DMS53 (cell line): ENCODE measurements around the gene TXNRD1.

Experiments
- DNase-seq: peaks from one replicate; lab custom pipeline; 2025; lab: John Stamatoyannopoulos, UW

The TXNRD1 gene

DNA sequence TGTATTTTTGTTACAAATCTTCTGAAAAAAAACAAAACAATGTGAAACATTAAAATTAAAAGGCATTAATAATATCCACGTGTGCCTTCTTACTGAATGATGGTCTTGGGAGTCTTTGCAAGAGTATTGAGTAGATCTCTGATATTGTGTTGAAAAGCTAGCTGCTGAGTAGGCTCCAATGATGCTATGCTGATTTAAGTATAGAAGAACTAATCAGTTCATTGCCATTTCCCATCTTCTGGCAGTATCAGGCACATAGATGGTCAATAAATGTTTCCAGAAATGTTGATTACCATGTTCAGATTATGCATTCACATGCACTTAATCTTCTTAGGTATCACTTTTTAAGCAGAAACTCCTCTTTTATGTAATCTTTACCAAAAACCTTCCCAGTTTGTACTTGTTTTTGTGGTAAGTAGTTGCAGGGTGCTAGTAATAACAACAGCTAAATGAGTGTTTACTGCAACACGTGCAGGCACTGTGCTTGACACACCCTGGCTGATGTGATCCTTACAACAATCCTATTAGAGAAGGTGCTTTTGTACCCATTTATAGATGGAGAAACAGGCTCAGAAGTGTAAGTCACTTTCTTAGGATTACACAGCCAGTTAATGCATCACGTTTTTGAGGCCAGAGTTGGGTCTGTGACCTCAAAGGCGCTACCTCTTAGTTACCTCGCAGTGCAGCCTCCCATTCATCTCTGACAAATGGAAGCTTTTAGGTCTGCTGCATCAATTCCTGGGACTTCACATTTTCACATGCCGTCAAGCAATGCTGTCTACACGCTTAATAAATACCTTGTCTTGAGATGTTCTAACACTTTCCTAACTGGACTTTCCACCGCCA is 134.9 kb downstream of the TXNRD1 start:
- DNase-seq = no peak

DNA sequence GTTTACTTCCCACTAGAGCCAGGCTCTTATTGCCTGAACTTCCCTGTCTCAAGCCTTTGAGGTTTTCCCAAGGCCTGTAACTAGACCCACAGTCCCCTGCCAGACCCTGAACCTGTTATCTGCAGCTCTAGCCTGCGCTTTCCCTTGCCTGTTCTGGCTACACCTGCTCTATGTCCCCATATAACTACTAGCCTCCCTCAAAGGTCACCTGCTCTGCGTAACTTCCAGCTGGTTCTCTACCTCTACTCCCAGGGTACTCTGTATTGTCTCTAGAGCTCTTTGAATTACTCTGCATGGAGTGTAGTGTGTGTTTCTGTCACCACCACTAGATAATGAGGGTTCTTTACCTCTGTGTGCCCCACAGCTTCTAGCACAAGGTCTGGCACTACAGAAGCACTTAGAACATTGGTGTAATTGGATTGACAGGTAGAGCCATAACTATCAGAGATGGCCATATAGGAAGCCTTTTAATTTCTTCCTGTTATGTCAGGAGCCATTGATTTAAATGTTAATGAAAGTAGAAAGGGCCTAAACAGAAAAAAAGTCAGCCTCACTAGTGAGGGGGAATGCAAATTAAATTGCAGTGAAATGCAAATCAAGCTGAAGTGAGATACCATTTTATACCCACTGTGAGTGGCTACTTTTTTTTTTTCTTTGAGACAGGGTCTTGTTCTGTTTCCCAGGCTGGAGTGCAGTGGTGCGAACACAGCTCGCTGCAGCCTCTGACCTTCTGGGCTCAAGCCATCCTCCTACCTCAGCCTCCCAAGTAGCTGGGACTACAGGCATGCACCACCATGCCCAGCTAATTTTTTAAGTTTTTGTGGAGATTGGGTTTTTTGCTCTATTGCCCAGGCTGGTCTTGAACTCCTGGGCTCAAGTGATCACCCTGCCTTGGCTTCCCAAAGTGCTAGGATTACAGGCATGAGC is 135.7 kb downstream of the TXNRD1 start:
- DNase-seq = no peak

DNA sequence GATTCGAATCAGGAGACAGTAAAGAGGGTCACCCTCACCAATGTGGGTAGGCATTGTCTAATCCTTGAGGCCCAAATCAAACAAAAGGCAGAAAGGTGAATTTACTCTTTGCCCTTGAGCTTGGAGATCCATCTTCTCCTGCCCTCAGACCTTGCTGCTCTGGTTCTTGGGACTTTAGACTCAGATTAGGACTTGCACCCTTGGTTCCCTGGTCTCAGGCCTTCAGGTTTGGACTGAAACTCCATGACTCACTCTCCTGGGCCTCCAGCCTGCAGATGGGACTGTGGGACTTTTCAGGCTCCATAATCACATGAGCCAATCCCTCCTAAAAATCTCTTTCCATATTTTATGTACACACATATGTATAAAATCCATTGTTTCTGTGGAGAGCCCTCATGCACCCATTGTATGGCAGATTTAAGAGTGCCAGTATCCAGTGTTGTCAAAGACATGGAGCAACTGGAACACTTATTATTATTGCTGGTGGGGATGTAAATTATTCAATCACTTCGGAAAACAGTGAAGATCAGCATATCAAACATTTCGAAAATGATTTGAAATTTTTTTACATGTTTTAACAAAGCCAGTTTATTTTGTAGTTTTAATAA is 136.6 kb downstream of the TXNRD1 start:
- no peak for DNase-seq

DNA sequence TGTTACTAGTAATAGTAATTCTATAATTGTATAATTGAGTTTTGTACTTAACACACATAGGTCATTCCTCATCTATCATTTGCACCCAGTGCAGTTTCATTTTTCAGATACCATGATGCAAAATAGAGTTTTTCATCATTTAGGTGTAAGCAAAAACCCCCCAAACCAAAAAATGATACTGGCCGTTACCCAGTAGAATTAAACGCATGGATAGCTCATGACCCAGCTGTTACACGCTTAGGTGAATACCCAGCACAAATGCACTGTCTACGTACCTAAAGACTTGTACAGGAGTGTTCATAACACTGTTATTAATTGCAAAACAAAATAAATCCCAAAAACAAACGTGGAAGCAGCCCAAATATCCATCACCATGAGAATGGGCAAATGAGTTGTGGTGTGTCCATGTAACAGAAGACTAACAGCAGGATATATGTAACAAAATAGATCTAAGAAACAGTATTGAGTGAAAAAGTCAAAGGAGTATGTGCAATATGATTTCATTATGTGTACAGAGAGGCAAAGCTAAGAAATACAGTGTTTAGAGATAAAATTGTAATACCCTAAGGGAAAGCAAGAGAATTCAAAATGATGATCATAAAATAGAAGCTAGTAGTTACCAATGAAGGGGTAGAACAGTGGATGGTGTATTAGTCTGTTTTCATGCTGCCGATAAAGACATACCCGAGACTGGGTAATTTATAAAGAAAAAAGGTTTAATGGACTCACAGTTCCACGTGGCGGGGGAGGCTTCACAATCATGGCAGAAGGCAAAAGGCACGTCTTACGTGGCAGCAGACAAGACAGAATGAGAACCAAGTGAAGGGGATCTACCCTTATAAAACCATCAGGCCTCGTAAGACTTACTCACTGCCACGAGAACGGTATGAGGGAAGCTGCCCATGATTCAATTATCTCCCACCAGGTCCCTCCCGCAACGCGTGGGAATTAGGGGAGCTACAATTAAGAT is 137.7 kb downstream of the TXNRD1 start:
- no peak for DNase-seq

DNA sequence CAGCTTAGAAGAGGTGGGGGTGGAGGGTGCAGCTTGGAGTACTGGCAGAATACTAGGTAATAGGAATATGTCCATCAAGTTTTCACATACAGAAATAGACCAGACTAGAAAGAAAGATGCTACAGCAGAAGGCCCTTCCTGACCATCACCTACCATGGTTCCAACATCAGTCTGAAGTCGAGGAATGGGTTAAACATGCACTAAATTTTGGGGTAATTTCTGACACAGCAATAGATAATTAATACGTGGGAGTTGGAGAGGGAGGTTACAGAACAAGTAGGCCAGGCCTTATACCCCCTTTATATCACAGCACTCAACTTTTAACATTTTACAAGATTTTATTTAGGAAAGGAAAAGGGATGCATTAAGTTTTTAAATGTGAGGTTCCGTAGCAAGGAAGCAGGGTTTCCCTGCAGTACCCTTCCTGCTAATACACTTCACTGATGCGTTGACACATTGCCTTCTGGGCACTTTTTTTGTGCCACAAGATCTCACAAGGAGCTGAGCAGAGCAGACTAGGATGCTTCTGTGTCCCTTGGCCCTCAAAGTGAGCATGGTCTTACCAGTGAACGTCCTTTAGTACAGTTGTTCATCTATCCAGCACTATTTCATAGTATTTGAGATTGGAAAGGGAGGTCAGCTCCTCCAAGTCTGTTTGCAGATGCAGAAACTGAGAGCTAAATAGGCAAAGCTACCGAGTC is 138.7 kb downstream of the TXNRD1 start:
- DNase-seq = no peak

DNA sequence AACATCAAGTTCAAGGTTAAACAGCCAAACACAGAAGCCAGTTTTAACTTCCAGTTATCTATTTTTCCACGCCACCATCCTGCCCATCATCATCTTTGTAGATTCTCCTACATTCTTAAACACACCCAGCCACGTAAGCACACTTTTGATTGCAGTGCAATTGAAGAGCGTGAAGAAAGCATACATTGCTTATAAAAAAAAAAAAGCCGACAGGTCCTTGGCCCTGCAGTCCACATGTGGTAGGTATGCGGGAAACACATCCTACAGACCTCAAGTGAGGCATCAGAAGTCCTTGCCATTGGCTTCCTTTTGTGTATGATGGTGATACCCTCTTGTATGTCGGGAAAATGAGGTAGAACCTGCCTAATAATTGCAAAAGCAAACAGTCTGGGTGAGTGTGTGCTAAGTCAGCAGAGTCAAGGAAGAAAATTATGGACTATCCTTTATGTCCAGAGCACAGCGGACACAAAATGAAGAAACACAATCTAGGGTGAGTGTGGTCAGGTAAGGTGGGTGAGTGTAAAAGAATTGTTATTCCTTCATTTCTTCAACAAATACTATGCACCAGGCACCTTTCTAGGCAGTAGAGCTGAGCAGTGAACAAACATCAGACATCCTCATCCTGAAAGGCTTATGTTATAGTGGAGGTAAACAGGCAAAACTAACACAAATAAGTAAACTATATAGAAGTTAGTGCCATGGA is 139.4 kb downstream of the TXNRD1 start:
- DNase-seq = no peak

DNA sequence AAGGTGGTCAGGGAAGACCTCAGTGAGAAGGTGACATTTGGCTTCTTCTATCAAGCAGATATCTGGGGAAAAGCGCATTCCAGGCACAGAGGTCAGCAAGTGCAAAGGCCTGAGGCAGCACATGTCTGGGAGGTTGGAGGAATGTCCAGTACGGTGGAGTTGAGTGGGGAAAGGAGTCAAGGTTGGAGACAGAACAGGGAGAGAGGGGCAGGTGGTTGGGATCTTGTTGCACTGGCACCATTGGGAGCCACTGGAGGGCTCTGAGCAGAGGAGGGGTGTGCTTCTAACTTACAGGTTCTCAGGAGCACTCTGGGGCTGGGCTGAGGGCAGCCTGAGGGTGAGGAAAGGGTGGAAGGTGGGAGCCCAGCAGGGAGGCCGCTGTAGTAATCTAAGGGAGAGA is 140.1 kb downstream of the TXNRD1 start:
- DNase-seq = no peak

DNA sequence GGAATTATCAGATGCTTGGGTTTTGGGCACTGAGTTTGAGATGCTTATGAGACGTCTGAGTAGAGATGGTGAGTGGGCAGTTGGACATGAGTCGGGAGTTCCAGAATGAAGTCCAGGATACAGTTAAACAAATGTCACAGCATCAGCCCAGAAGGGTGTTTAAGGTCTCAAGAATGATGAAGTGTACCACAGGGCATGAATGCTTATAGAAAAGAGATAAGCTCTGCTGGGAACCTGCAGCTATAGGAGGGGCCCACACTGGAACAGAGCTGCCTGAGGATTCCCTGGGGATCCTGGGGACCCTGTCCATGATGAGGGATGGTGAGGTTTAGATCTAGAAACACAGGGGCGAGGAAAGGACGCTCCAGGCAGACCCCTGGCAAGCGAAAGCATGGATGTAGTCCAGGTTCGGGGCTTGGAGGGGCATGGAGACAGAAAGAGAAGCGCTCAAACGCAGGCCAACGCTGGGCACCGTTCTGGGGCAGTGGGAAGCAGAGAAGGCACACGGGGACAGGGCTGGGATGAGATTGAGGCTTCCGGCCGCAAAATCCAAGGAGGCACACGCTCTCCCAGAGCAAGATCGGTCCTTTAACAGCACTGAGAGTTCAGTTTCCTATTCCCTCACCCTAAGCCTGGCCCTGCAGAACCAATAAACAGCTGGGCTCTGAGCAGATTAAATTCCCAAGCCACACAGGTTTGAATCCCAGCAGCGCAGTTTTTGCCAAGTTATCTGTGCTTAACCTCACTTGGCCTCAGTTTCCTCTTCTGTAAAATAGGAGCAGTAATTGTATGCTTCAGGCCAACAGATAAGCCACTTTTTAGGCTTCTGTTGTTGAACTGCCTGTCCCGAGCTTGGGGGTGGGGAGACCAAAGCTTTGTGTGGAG is 140.9 kb downstream of the TXNRD1 start:
- DNase-seq = no peak

DNA sequence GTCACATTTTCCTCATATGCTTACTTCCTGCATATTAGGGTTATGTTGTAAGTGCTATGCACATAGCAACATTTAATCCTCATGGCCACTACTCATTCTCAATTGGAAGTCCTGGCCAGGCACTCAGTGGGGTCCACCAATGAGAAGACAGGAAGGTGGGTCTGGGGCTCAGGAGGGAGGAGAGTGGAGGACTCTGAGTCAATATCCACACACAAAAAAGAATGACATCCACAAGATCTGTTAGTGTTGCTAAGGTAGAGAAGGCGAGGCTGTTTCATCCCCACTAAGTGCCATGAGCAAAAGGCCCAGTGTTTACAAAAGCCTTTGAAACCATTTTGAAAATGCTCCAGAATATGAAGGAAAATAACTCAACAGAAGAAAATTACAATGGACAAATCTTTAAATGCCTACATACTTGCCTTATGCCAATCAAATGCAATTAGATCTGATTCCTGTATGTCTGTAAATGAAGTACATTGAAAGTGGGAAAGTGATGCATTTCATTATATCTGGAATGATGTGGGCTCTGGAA is 141.9 kb downstream of the TXNRD1 start:
- peak; percentile 52 for DNase-seq

DNA sequence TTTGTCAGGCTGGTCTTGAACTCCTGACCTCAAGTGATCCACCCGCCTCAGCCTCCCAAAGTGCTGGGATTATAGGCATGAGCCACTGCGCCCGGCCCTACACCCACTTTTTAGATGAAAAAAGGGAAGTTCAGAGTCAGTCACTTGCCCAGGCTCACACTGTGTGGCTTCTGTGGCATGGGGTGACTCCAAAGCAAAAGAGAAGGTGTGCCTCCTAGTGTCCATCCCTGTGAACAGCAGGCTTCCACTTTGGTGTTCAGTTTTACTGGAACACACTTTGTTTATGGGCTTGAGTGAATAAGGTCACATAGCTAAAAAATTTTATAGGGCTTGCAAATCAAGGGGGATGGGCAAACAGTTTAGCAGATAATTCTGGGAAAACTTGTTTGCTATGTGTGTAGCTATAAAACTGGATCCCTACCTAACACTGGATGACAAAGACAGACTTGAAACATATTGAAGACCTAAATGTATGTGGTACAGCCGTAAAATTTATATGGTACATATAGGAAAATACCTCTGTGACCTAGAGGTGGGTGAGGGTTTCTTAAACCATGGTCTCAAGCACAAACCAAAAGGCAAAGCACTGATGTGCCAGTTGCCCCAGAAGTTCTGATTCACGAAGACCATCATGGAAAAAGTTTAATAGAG is 142.9 kb downstream of the TXNRD1 start:
- peak; percentile 78 for DNase-seq

DNA sequence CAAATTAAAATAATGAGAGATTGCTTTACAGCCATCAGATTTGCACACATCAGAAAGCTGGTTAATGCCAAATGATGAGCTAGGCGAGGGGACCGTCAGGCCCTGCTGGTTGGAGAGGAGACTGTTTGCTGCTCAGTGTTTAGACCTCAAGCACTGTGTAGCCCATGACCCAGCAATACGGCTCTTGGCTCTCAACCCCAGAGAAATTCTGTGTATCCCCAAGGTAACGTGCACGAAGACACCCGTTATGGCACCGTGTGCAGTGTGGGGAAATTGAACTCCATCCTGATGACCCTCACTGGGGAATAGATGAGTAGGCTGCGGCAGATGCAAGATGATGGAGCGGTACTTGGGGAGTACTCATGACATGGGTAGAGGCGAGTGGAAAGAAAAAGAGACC is 143.6 kb downstream of the TXNRD1 start:
- no peak for DNase-seq

DNA sequence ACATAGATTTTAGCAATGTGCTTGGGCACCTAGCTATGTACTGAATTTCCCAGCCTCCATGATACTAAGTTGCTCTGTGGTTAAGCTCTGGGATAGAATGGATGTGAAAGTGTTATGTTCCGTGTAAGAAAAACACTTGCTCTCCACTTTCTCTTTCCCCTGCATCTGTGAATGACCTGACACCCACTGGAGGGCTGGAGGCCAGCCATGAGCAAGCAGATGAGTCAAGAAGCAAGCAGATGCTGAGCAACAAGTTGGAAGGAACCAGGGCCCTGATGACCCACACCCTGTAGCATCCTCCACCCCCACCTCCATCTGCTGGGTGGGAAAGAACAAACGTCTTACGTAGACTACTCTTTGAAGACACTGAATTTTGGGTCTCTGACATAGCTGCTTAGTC is 144.6 kb downstream of the TXNRD1 start:
- no peak for DNase-seq

DNA sequence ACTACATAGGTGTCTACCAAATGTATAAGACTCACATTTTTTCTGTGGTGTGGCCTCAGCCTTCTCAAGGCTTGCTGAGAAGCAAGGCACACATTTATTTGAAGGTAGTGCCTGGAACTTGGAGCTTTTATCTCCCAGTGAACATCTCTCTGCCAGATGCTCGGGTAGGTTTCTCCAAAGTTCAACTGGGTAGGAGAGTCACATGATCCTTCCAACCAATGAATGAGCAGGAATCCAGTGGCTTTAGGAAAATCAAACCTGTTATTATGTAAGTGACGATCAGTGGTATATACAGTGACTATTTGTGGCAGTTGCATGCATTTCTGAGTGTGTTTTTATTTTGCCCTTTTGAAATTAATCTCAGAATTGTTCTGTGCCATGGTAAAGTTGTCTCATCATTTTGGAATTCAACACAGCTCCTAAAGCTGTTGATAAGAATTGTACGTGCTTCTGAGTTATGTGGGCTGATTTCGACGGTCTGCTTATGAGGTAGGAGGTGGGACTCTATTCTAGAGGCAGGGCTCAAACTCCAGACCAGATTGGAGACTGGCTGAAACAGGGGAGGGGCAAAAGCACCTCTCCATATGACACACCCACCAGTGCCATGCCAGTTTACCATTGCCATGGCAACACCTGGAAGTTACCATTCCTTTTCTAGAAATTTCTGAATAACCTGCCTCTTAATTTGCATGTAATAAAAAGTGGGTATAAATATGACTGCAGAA is 145.6 kb downstream of the TXNRD1 start:
- DNase-seq = no peak

DNA sequence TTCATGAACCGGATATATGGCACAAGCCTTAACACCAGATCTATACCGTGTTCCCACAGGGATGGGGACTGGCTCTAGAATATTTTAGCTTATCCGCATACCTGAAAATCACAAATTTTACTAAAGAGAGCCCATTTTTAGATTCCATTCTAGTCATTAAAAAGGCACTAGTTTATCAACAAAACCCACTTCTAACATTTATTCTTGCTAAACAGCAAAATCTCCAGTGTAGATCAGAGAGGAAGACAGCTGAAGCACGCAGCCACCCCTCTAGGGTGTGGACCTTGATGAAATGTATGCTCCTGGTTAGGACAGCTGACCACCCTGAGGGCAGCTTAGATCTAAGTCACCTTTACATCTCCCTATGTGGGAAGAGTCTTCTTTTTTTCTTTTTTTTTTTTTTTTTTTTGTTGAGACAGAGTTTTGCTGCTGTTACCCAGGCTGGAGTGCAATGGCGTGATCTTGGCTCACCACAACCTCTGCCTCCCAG is 150.4 kb downstream of the TXNRD1 start:
- DNase-seq = no peak

DNA sequence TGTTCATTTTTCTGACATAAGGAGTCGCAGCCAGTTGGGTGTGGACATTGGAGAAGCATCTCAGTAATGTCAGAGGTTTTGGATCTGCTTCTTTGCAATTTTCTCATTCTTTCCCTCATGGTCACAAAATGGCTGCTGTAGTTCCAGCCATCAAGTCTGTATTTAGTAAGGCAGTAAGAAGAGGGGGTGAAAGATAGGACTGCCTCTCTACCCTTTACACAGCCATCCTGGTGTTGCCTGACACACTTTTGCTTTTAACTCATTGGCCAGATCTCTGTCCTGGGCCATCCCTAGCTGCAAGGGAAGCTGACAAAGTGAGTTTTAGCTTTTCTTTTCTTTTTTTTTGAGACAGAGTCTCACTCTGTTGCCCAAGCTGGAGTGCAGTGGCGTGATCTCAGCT is 154.1 kb downstream of the TXNRD1 start:
- DNase-seq = no peak

DNA sequence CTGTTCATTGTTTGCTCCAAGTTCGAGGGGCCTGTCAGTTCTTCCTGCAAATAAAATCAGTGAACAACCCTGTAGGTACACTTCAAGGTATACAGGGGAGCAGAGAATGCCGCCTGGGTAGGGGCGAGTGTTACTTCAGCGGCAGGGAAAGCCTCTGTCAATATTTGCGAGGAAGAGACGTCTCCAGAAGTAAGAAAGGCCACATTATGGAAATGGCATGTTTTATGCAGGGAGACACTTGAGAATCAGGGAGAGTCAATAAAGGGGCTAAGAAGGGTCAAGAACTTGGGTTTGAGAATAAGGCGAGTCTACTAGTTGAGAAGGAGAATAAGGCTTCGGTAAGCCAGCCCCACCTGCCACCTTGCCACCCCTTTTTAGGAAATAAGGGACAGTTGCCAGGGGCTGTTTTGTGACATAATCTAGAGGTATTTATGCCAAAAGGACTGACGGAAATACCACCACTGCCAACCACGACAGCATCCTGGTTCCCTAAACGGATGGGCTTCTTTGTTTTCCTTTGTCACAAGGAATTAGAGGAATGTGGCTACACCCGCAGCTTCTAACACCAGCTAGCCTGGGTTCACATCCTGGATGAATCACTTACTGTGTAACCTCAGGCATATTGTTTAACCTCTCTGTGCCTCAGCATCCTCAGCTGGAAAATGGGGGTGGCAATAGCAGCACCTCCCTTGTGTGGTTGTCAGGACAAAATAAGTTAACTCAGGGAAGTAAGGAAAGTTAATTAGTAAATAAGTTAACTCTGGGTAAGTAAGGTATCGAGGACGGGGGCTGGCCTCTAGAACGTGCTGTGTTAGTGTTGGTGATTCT is 155.7 kb downstream of the TXNRD1 start:
- DNase-seq = no peak
